ACHN (cell line): Measurements from ENCODE around the gene STRA6.
"Not testable (repeated sequence)": the region's sequence is repeated elsewhere in the genome, so short reads cannot be mapped to it uniquely, and the experiment has no call there.

ENCODE experiments used
- DNase-seq: peaks from one replicate; pipeline ENCODE4 v3.0.0-alpha.2; 2015
- in situ Hi-C: cut with HindIII; loops from 2 replicates; pipeline ENCODE4 v1.10.0; 2017; ENCODE audit warnings: low sequenced_read_pairs, low pct_ligation_motif_present, low pct_unique_long_range_greater_than_20kb

STRA6 gene

GRCh38 chr15:74172701-74173379 is 29.7 kb downstream of the STRA6 start:
- DNase-seq: no peak
- in situ Hi-C loops: no loop called here

GRCh38 chr15:74171965-74172541 is 30.5 kb downstream of the STRA6 start:
- no peak for DNase-seq
- in situ Hi-C loops: no loop called here

- in situ Hi-C loops: no loop called here
- DNase-seq: no peak
Observed at GRCh38 chr15:74170875-74171578, 31.6 kb downstream of the STRA6 start.

GRCh38 chr15:74170071-74170844 is 32.3 kb downstream of the STRA6 start:
- in situ Hi-C loops: no loop called here
- no peak for DNase-seq

GRCh38 chr15:74168711-74169126 is 33.9 kb downstream of the STRA6 start:
- no peak for DNase-seq
- in situ Hi-C loops: no loop called here

- no peak for DNase-seq
- in situ Hi-C loops: no loop called here
Observed at GRCh38 chr15:74167891-74168331, 34.7 kb downstream of the STRA6 start.

- in situ Hi-C loops: no loop called here
- no peak for DNase-seq
Observed at GRCh38 chr15:74165461-74165860, 37.1 kb downstream of the STRA6 start.

GRCh38 chr15:74162195-74162536 is 40.4 kb downstream of the STRA6 start:
- in situ Hi-C loops, DNase-seq: not testable (repeated sequence)

- in situ Hi-C loops, DNase-seq: not testable (repeated sequence)
Observed at GRCh38 chr15:74160390-74160789, 42.2 kb downstream of the STRA6 start.

- no peak for DNase-seq
- in situ Hi-C loops: no loop called here
Observed at GRCh38 chr15:74159773-74160172, 42.8 kb downstream of the STRA6 start.

GRCh38 chr15:74158855-74159650 is 43.5 kb downstream of the STRA6 start:
- in situ Hi-C loops: no loop called here
- DNase-seq: no peak

- DNase-seq: no peak
- in situ Hi-C loops: no loop called here
Observed at GRCh38 chr15:74157868-74158827, 44.4 kb downstream of the STRA6 start.

- DNase-seq: no peak
- in situ Hi-C loops: no loop called here
Observed at GRCh38 chr15:74156678-74157411, 45.7 kb downstream of the STRA6 start.

- in situ Hi-C loops: no loop called here
- DNase-seq: no peak
Observed at GRCh38 chr15:74155766-74156417, 46.7 kb downstream of the STRA6 start.

- DNase-seq: no peak
- in situ Hi-C loops: no loop called here
Observed at GRCh38 chr15:74147051-74147450, 55.5 kb downstream of the STRA6 start.

GRCh38 chr15:74146277-74146800 is 56.2 kb downstream of the STRA6 start:
- in situ Hi-C loops: no loop called here
- no peak for DNase-seq
